GM10266 (cell line): ENCODE measurements around the gene GAD1.
A peak's percentile ranks its signal among the peaks of the same experiment; 100 is the strongest.

Source experiments
- DNase-seq: peaks from one replicate; pipeline ENCODE4 v3.0.0; 2012; ENCODE audit errors: extremely low spot score
- CTCF ChIP-seq: IDR thresholded peaks from 2 replicates; pipeline ENCODE4 v1.5.1; 2012; ENCODE audit warnings: mild to moderate bottlenecking, low read depth; ENCODE audit not compliant: control insufficient read depth, insufficient read depth; ENCODE audit errors: missing control alignments

Gene GAD1

GRCh38 chr2:170819680-170820664 lies 3.3 kb downstream of the GAD1 start:
- DNase-seq, result peak; percentile 43
- TF ChIP-seq CTCF, result no peak

- TF ChIP-seq CTCF, result no peak
- peak; percentile 67 for DNase-seq
These were observed 4.3 kb downstream of the GAD1 start for GRCh38 chr2:170820757-170821530.

GRCh38 chr2:170821531-170822289 lies 5.0 kb downstream of the GAD1 start:
- TF ChIP-seq CTCF, result no peak

GRCh38 chr2:170822290-170823087 lies 5.8 kb downstream of the GAD1 start:
- DNase-seq, result peak; percentile 54
- peak; percentile 55 for TF ChIP-seq CTCF

More at GRCh38 chr2:170821531-170822289, 5.0 kb downstream of the GAD1 start:
- no peak for DNase-seq

GRCh38 chr2:170823088-170823897 lies 6.6 kb downstream of the GAD1 start:
- no peak for TF ChIP-seq CTCF
- no peak for DNase-seq

GRCh38 chr2:170823898-170824215 lies 7.2 kb downstream of the GAD1 start:
- TF ChIP-seq CTCF, result no peak
- no peak for DNase-seq
